ENCODE measurements around the gene MB21D2.

GRCh38 chr3:192772240-192772894 lies 145.3 kb downstream of the MB21D2 start:
- TF ChIP-seq GATA2 (IDR thresholded peaks at IDR 0.05; ENCODE audit: low read depth, low read length) (no peak), GATA3 (IDR thresholded peaks at IDR 0.05; ENCODE audit: low read depth, low read length) (no peak)

Measured in SH-SY5Y (cell line).